HG03045 (cell line): Measurements from ENCODE around the gene CCDC85A.

Experiments
- ATAC-seq: cut with Tn5 transposase; IDR thresholded peaks from one replicate; pipeline ENCODE4 v1.9.1; 2021; ENCODE audit warnings: mild to moderate bottlenecking, moderate library complexity; ENCODE audit not compliant: unreplicated experiment

The CCDC85A gene

DNA sequence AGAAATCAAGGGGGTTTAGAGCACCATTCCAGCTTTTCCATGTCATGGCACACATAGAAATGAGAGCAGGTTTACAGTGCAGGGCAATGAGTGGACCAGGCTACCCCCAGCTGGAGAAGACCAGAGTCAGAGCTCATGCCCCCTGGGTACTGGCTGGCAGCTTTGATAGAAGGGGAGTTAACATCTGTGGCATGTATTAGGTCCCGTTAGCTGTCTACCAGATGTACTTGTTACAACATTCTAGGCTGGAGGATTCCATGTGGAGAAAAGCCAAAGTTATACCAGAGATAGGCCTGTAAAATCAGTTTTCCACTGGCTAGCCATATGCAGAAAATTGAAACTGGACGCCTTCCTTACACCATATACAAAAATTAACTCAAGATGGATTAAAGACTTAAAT lies 109.2 kb downstream of the CCDC85A start:
- no peak for ATAC-seq

DNA sequence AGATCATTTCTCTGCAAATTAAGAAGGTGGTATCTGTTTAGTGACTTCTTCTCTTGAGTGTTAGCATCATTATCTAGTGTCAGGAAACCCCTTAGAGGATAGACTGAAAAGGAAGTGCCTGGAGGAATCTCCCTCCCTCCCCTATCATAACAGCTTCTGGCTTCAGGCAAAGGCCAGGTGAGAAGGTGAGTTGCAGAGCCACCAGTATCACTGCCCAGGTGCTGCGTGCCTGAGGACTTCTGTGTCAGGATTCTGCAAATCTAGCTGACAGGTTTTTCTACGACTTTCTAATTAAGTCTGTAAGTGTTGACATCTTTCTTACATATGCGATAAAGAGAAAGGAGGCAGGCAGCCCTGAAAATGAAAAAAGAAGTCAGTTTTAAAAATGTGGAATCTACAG lies 111.9 kb downstream of the CCDC85A start:
- ATAC-seq: no peak

DNA sequence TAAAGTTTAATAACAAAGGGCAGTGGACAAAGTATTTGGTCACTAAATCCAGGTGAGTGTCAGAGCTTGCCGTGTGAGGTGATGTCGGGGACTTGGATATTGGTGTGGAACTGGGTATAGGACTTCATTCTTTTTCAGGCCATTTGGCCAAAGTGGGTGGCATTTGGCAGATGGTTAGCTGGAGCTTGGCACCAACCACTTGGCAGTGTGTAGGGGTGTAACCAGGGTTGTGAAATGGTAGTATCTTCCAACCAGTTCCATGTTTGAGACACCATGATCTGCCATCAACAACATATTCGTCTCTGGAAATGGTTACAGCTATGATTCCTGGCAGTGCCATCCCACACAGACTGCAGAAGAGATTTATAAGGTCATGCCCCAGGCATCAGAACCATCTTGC lies 113.9 kb downstream of the CCDC85A start:
- no peak for ATAC-seq

DNA sequence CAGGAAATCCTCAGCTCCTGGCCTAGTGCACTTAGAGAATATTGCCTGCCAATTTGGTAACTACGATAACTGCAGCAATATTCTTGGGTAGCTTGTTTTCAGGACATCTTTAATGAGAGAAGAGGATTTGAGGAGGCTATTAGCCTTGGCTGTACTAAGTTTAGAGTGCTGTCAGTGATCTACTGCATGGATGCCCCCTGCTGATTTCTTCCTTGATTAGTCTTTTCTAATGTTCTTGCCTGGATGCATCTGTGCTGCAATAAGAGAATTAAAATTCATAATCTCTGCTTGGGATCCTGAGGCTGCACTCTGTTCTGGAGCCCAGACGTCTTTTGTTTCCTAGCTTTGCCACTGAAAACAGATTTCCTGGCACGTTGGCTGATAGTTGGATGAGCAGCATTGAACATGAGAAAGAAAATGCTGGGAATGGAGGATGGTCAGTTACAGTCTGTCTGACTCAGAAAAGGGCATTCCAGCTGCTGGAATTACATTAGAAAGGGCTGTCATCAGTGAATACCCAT lies 115.4 kb downstream of the CCDC85A start:
- no peak for ATAC-seq

DNA sequence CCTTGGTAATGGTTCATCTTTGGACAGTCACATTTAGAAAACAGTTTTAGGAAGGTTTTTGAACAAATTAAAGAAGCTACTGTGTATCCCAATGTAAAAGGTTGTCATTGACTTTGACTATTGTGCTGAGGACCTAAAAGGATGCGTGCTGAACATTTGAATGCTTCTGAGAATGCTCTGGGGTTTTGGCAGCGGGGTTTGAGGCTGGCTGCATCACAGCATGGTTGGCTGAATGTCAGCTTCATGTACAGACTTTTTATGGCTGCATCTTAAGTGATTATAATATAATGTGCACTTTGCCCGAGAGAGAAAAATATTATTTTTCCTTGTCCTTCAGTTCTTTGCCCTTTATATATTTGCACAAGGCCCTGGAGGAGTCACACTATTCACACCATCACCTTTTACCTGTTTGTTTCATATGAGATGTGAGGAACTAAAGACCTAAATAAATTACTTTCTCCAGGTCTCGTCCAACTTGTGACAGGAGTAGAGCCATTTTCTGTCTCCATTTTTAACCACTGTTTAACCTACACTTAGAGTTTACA lies 125.9 kb downstream of the CCDC85A start:
- no peak for ATAC-seq

DNA sequence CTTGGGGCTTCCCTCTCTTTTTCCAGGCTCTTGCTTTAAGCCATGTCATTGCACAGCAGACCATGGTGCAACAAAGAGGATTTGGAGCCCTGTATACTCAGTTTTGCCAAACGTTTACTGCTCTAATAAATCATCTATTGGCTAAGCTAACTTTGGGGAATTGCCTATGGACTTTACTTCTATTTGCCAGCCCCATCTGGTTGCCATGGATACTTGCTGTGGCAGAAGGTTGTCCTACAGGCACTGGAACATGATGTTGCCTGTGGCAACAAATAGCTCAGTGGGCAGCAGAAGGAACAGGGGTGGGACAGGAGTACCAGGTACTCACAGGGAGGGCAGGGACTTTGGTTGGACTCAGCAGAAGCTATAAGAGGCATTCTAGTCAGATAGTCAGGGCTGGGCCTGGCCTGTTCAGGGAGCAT lies 129.7 kb downstream of the CCDC85A start:
- ATAC-seq: no peak

DNA sequence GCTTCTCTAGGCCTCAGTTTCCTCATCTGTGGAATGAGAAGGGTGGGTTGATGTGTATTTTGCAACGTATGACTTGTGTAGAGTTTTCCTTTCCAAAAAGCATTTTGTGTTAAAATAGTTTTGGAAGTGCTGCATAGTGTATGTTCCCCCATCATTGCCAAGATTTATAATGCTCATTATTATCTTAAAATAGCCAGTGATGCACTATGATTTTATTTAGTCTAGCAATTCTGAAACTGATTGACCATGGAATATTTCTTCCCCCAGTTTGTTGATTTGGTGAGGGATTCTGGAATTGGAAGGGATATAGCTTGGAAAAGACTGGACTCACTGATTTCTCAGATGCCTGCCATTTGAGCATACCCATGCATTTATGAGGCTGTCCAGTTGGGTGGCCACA lies 130.6 kb downstream of the CCDC85A start:
- ATAC-seq: no peak

DNA sequence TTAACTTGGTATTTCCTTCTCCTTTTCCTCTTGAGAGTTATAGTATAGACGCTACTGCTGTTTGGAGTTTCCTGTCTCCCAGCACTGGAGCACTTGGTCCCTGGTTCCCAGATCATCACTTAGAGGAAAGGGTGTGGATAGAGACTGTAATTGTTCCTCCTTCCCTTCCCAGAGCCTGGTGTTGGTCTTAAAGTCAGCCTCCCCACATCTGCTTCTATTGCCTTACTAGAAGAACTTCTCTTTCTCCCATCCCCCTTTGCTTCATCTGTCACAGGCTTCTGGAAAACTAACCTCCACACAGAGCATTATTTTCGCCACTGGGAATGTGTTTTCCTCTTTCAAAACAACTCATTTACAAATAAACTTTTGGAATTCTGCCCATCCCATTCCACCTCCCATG lies 131.0 kb downstream of the CCDC85A start:
- no peak for ATAC-seq

DNA sequence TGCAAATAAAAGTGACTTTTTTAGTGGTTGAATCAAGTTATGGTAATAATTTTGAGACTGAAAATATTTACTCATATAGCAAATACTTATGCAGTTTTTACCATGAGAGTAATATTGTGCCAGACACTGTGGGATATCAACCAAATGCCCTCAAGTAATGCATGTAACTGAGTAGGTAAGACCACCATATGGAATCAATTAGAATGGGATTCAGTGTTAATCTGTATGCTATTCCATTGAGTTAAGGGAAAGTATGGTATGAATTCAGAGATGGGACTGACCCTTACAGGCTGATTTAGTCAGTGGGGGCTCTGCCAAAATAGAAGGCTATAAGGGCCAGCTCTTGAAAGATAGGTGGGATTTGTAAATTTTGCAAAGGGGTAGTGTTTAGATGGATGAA lies 131.6 kb downstream of the CCDC85A start:
- no peak for ATAC-seq

DNA sequence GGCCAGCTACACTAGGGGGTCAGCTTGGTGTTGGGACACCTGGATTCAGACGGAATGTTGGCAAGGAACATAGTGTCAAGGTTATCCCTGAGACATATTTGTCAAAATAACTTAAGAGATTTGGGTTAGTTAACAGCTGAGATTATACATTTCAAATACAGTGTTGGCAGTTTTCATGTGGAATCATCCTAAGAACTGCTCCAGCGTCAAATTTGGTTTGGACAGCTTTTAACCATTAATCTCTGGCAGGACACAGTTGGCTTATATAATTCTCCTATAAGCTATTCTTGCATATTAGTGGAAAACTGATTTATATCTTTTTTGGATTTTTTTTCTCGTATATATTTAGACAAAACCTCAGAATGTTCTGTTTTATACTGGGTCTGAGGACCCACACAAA lies 132.2 kb downstream of the CCDC85A start:
- ATAC-seq: no peak

DNA sequence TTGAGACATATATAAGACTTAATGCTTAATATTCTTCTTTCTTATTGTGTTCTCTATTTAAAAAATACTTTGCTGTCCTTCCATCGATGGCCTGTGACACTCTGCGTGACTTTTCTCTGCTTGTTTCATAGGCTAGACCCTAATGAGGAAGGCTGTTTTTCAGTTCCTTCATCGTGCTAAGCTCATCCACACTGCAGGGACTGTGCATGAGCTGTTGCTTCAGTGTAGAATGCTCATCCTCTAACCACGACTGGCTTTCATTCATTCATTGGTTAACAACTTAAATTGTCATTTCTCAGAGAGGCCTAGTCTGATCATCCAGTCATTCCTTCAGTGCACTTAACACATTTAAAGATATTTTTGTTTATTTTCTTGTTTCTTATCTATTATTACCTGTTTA lies 134.4 kb downstream of the CCDC85A start:
- no peak for ATAC-seq

DNA sequence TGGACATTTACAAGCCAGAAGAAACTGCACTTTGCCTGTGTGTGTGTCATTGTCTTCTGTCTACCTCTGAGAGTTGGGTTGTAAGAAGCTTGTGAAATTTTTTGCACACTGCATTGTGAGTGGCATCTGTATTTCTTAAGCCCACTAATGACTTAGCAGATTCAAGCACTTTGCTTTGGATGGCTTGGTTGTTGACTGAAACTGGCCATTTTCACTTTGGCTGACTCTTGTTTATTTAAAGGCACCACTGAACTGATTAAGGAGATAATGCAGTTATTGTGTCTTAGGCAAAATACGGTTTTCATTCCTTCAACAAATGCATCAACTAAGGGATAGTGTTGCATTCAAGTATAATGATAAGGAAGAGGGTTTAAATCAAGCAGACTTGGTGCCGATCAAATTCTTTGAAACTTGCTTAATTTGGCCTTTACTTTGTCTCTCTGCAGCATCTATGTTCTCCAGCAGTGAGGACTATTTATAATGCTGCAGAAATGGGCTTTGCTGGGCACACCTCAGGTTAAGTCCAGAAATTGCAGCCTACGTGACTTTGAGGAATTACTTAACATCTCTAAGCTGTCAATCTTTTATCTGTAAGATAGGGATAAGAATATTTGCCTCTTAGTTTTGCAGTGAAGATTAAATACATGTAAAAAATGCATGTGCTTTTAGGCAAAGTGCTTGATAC lies 142.0 kb downstream of the CCDC85A start:
- ATAC-seq: no peak

DNA sequence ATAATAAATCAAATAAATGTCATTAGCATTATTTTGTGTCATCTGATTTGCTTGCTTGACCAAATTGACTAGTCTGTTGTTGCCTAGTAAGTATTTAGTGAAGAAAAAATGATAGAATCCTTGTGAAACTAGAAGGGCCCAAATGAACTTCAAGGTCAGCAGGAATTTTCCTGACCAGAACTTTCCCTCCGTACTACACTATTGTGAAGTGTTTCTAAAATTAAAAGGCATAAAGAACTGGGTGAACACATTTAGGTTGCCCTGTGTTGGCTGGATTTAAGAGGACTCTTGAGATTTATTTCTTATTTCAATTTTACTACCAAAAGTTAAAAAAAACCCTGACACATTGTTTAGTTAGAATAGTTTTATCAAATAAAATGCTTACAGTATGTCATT lies 142.6 kb downstream of the CCDC85A start:
- ATAC-seq: no peak

DNA sequence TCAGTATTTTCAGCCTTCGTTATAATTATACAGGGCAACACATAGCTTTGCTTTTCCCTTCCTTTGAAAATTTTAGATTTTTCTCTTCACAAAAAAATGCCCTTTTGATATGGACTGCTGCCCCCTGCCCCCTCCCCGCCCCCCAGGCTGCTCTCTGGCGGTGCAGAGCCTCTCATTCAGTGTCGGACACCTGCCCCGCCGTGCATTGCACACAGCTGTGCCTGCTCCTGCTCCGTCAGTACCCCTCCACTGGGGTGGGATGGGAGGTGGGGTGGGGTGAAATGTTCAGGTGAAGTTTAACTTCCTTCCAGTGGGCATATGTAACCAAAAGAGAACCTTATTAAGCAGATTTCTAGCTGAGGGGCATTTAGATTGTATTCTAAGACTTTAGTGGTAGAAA lies 148.0 kb downstream of the CCDC85A start:
- no peak for ATAC-seq

DNA sequence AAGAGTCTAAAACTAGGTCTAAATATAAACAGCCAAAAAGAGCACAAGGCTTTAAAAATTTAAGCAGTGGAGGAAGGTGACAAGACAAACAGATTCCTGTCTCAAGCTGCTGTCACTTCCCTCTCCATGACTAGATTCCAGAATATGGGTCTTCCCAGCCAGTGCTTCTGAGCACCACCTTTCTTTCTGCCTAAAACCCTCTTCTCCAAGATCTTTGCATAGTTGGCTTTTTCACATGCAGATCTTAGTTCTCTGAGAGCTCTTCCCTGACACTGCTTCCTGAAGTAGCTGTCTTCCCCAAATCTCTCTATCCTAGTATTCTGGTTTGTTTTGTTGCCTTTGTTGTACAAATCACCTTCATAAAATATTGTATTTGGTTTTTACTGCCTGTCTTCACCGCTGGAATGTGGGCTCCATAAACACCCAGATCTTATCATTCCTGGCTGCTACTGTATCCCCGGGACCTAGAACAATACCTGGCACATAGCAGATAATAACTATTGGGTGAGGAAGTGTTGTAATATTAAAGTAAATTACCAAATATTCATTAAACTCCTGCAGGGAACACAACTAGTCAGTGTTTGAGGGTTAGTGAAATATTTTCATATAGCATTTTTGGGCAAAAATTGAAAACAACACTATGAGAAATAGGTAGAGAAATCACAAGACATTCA lies 150.2 kb downstream of the CCDC85A start:
- no peak for ATAC-seq

DNA sequence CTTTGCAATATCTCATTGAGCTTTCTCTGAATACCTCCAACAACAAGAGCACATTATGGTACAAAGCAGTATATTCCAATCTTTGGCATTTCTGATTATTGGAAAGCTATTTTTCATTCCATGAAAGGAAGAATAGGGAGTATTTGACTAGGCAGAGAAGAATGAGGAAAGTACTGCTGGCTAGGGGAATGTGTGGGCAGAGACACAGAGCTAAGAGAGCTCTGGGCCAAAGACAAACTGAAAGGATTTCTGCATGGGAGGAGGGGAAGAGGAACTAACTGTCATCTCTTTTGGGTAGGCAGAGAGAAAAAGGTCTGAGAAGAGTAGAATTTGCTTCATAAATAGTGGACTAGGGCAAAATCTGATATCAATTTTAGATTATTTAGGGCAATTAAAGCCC lies 150.8 kb downstream of the CCDC85A start:
- no peak for ATAC-seq

DNA sequence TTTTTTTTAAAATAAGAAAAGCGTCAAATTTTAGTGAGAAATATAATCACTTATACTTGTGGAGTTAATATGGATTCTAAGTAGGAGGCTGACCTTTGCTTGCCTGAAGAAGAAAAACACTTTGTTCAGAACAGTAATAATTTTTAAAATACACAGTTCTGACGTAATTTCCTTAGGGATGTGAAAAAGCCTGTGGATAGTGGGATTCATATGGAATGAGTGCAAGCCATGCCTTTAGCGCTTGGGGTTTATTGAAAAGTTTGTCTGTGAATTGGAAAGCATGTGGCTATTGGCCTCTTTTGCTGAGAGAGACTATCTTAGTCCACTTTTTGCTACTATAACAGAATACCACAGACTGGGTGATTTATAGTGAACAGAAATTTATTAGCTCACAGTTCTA lies 151.3 kb downstream of the CCDC85A start:
- no peak for ATAC-seq

DNA sequence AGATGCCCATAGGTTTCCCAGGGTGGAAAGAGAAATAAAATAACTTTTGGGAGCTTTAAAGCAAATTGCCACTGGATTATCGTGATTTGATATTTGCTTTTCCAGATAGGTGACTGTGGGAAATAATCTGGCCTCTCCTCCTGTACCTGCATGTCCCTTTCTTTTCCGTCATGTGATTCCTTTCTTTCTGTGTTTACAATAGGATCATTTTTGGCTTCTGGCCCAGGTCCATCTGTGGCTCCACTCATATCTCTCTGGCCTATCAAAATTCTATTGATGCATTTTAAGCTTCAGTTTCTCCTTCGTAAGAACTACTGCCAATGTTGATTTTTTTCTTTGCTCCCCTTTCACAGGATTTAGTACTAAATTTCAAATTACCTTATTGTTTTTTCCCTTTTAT lies 153.6 kb downstream of the CCDC85A start:
- ATAC-seq: no peak

DNA sequence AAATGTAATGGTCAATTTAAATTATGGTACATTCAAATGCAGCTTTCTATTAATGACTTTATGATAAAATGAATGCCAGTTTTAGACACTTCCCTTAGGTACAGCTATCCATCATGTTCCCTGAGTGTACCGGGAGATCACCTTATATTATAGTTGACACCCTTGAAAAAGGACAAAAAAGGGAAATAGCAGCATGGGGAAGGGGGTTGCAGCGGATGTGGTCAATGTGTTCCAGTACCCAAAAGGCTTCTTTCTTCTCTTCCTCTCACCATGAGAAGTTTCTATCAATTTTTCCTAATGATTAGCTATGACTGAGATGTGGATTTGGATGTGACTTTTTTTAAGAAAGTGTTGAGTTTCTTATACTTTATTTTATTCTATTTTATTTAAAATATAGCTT lies 154.4 kb downstream of the CCDC85A start:
- no peak for ATAC-seq

DNA sequence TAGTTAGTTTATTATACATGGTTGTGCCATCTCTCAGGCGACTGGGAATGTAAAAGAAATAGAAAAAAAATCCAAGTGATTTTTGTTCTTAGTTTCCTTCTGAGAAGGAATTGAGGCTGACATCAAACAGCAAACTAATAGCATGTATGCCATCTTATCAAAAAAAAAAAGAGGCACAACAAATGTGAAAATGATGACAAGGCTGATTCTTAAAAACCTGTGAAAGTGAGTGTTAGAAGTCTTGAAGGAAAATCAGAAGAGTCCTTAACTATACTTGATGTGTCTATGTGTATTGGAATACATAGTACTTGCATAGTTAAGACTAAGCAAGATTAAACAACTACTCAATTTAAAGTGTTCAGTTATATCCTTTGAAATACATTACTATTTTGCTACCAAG lies 161.0 kb downstream of the CCDC85A start:
- ATAC-seq: no peak

DNA sequence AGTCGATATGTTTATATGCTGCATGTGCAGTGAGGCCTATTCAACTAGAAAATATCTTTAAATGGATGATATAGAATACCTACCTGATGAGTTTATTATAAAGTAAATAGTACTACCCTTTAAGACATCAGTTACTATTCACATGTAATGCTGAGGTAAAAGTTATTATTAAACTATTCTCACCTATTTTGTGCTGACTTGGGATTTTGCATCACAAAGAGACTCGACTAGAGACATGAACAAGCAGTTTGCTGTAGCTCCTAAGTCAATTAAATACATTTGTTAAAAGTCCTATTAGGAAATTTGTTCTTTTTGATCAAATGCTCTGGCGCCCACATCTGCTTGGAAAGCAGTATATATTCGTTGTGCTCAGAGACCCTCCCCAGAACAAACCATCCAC lies 164.1 kb downstream of the CCDC85A start:
- no peak for ATAC-seq
